Psoas muscle (tissue), 8 donors: ENCODE data around the gene CYP26B1. TPM values are rescaled to one million over a fixed set of nuclear protein-coding genes. Genes with fewer than 3 reads are reported as not detected.

Experiments
- ATAC-seq, 4 donors: fragments of 200-7000 bp; cut with Tn5 transposase; one replicate each; pipeline ENCODE4 v1.9.1; 2020; ENCODE audit warnings: moderate library complexity in 3 of 4, mild to moderate bottlenecking in 2 of 4
- DNase-seq, 2 donors: peaks; one replicate each; pipeline ENCODE4 v3.0.0-alpha.2; 2020
- H3K27ac ChIP-seq: fragments of 200-600 bp; one replicate; pipeline ENCODE4 v1.8.0; 2022
- H3K27me3 ChIP-seq, 3 donors: fragments of 200-600 bp in 1 of 3; one replicate each; pipeline versions ENCODE4 v1.6.1 to v1.8.0; 2013 to 2022; ENCODE audit warnings: low read length in 2 of 3, mild to moderate bottlenecking in 2 of 3, moderate library complexity in 1 of 3; ENCODE audit not compliant: insufficient read depth in 3 of 3
- H3K36me3 ChIP-seq, 2 donors: fragments of 200-600 bp in 1 of 2; one replicate each; pipeline versions ENCODE4 v1.6.1 to v1.8.0; 2013 to 2022; ENCODE audit warnings: low read depth in 1 of 2, mild to moderate bottlenecking in 1 of 2, moderate library complexity in 1 of 2; ENCODE audit not compliant: insufficient read depth in 1 of 2
- H3K4me1 ChIP-seq: fragments of 200-600 bp; one replicate; pipeline ENCODE4 v1.8.0; 2022
- H3K4me3 ChIP-seq: fragments of 200-600 bp; one replicate; pipeline ENCODE4 v1.8.0; 2022; ENCODE audit warnings: mild to moderate bottlenecking
- H3K9me3 ChIP-seq: fragments of 200-600 bp; one replicate; pipeline ENCODE4 v1.8.0; 2022
- WGBS, 3 donors: extraction: QIAGEN DNeasy Blood & Tissue Kit; methylation state at CpG; one replicate each; pipeline versions ENCODE4 v1.1.6 to v1.1.7; 2013; 5-methylcytosine and 5-hydroxymethylcytosine counted together
- intact Hi-C, 2 donors: fragments of 100-400 bp; cut with DNase I; formaldehyde crosslinking; loops; one replicate each; pipeline versions ENCODE4 v1.11.0 to v1.14.2; 2022
- polyA plus RNA-seq, 3 donors: library from polyadenylated mRNA; stranded (reverse); fragments of 200-250 nt; gene quantifications; one replicate each; pipeline ENCODE4 v1.2.3, GENCODE V29; 2013
- total RNA-seq, 4 donors: library from RNA; stranded (reverse); fragmentation: NEBNext Ultra II Directional in 2 of 4; extraction: Animal tissue kit (Norgen Biotek cat#: 25700) in 2 of 4; gene quantifications; one replicate each; pipeline versions ENCODE4 v1.2.1 to v1.2.4, GENCODE V29; 2021 to 2023
- TF ChIP-seq, protein P1 (sequence below): fragments of 200-600 bp; IDR thresholded peaks from one replicate; pipeline ENCODE4 v1.8.0; 2022; ENCODE audit warnings: antibody characterized with exemption
- donor health status: healthy with polysubstance abuse.
- donor health status: DM: no; HTN: no; CAD: no; lungs with moderate emphysema.
- donor health status: Bipolar disorder and iron deficiency.
- donor health status: healthy.
- donor health status: DM: yes; HTN: yes; CAD: no.
- donor health status: DM: no; HTN: no; CAD: no.
- donor health status: DM: no; HTN: no; CAD: no.
- donor health status: DM: yes; HTN: yes; CAD: no.

Gene CYP26B1
- total and polyA plus RNA-seq, 7 donors, result 0.39 to 4.5 (median 1.3) TPM

- H3K4me3 ChIP-seq, result no peak overlapping the region
- no peak for DNase-seq
- intact Hi-C loops, result no loop called here
- no peaks in the 10 kb centered on the region for H3K4me1 ChIP-seq
- H3K27me3 ChIP-seq, result no peaks in the 10 kb centered on the region
- no peak for ATAC-seq
- H3K27ac ChIP-seq, result no peak overlapping the region
- H3K36me3 ChIP-seq, result peaks cover 6 to 30% of the 10 kb centered on the region in 2 donors
- H3K9me3 ChIP-seq, result no peaks in the 10 kb centered on the region
- 91 to 95% (median 94%) methylated on average over 2 of the region's 2 CpGs for WGBS, 3 donors
- TF ChIP-seq, protein P1, sequence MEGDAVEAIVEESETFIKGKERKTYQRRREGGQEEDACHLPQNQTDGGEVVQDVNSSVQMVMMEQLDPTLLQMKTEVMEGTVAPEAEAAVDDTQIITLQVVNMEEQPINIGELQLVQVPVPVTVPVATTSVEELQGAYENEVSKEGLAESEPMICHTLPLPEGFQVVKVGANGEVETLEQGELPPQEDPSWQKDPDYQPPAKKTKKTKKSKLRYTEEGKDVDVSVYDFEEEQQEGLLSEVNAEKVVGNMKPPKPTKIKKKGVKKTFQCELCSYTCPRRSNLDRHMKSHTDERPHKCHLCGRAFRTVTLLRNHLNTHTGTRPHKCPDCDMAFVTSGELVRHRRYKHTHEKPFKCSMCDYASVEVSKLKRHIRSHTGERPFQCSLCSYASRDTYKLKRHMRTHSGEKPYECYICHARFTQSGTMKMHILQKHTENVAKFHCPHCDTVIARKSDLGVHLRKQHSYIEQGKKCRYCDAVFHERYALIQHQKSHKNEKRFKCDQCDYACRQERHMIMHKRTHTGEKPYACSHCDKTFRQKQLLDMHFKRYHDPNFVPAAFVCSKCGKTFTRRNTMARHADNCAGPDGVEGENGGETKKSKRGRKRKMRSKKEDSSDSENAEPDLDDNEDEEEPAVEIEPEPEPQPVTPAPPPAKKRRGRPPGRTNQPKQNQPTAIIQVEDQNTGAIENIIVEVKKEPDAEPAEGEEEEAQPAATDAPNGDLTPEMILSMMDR, result no peak
Observed at GRCh38 chr2:72178551-72178950, 30.9 kb upstream of the CYP26B1 start.

- Histone ChIP-seq H3K9me3 (no peaks in the 10 kb centered on the region), H3K4me1 (no peaks in the 10 kb centered on the region), H3K4me3 (no peak overlapping the region), H3K27me3 (no peaks in the 10 kb centered on the region), H3K27ac (no peak overlapping the region), H3K36me3 (peaks cover 6 to 30% of the 10 kb centered on the region in 2 donors)
- no peak for ATAC-seq
- 56 to 93% (median 79%) methylated on average over 1 of the region's 1 CpG for WGBS, 3 donors
- intact Hi-C loops, result no loop called here
- no peak for DNase-seq
- TF ChIP-seq, protein P1, result no peak
Observed at GRCh38 chr2:72176281-72176680, 28.6 kb upstream of the CYP26B1 start.

- no peak overlapping the region for H3K4me3 ChIP-seq
- intact Hi-C loops, result no loop called here
- peaks cover 6 to 30% of the 10 kb centered on the region in 2 donors for H3K36me3 ChIP-seq
- TF ChIP-seq, protein P1, result no peak
- 72 to 95% (median 82%) methylated on average over 4 of the region's 4 CpGs for WGBS, 3 donors
- no peak overlapping the region for H3K27ac ChIP-seq
- DNase-seq (no peak), ATAC-seq (no peak)
- no peaks in the 10 kb centered on the region for H3K4me1 ChIP-seq
- H3K27me3 ChIP-seq, result no peaks in the 10 kb centered on the region
- no peaks in the 10 kb centered on the region for H3K9me3 ChIP-seq
Observed at GRCh38 chr2:72175636-72176035, 28.0 kb upstream of the CYP26B1 start.

DNA sequence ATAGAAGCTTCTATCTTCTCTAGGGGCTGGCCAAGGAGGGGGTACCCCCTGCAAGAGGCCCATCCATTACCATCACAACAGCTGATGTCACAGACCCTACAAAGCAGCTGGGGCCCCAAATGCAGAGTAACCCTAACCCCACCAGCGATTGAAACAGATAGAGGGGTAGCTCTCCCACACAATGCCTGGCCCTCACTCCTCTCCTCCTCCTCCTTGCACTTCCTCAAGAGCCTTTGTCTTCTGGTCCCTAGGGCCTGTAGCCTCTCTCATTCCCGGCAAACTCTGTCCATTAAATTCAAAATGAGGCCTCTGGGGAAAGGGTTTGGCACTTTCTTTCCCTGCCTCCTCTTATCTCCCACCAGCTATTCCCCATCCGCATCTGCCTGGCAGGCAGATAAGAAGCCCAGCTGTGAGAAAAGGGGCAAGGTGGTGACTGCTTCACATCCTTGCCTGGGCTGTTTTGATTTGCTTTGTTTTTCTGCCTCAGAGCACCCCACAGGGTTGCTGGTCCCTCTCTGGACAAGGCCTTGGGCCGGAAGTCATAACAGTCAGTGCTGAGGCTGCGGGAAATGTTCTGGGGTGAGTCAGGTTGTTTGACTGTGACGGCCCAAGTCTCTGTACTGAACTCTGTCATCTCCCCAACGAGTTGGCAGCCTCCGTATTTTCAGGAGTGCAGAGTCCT, 26.1 kb upstream of the CYP26B1 start:
- Histone ChIP-seq H3K36me3 (peaks cover 2 to 20% of the 10 kb centered on the region in 2 donors), H3K9me3 (no peaks in the 10 kb centered on the region), H3K27me3 (no peaks in the 10 kb centered on the region), H3K27ac (no peak overlapping the region), H3K4me3 (no peak overlapping the region), H3K4me1 (no peaks in the 10 kb centered on the region)
- 59 to 68% (median 62%) methylated on average over 8 of the region's 8 CpGs for WGBS, 3 donors
- DNase-seq, result no peak
- intact Hi-C loops, result no loop called here
- TF ChIP-seq, protein P1, result no peak
- no peak for ATAC-seq

DNA sequence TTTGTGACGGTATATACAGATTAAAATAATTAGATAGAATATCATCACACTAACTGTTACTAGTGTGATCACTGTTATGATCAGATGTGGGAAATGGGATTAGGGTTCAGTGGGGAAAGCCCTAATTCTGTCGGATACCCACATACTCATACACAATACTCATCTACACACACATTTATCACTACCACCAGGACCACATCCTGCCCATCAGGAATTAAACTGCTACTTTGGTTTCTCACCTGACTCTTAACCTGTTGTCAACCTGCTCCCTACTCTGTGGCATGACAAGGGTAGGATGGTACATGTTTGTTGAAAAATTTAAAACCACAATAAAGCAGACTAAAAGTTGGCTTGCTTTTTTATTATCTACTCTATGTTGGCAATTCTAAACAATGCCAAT, 24.8 kb upstream of the CYP26B1 start:
- ATAC-seq (no peak), DNase-seq (no peak)
- TF ChIP-seq, protein P1, result no peak
- Histone ChIP-seq H3K27ac (no peak overlapping the region), H3K4me3 (no peak overlapping the region), H3K27me3 (no peaks in the 10 kb centered on the region), H3K4me1 (no peaks in the 10 kb centered on the region), H3K36me3 (peaks cover 2 to 7% of the 10 kb centered on the region in 2 donors), H3K9me3 (no peaks in the 10 kb centered on the region)
- intact Hi-C loops, result no loop called here
- 89 to 95% (median 90%) methylated on average over 2 of the region's 2 CpGs for WGBS, 3 donors
